CD4-positive, alpha-beta memory T cell (primary cell): ENCODE measurements around the gene PID1. TPM values are rescaled to one million over a fixed set of nuclear protein-coding genes. Genes with fewer than 3 reads are reported as not detected.

ENCODE experiments used
- CTCF ChIA-PET: fragments of 350-600 bp; sonication (Branson Sonifier 250); formaldehyde crosslinking; loops from one replicate; lab custom pipeline; 2021; ENCODE audit warnings: inconsistent platforms; ENCODE audit not compliant: partially characterized antibody; lab: Charles Lee
- POLR2A ChIA-PET: fragments of 350-600 bp; sonication (Branson Sonifier 250); formaldehyde crosslinking; loops from one replicate; lab custom pipeline; 2021; ENCODE audit not compliant: partially characterized antibody; lab: Charles Lee
- DNase-seq, 5 donors: peaks; one replicate each; pipeline versions ENCODE4 v3.0.0 to v3.0.0-alpha.2; 2020 to 2022; ENCODE audit warnings: mixed read lengths in 1 of 5
- H3K27ac ChIP-seq: one replicate; pipeline ENCODE4 v1.7.0; 2013; ENCODE audit warnings: low read depth, low read length
- H3K27me3 ChIP-seq: 2 replicates; pipeline ENCODE4 v1.7.0; 2013; ENCODE audit warnings: mild to moderate bottlenecking, low read length, moderate library complexity; ENCODE audit not compliant: insufficient read depth
- H3K36me3 ChIP-seq: 2 replicates; pipeline ENCODE4 v1.7.0; 2013; ENCODE audit warnings: mild to moderate bottlenecking, low read length, moderate library complexity; ENCODE audit not compliant: insufficient read depth
- H3K4me1 ChIP-seq: 2 replicates; pipeline ENCODE4 v1.7.0; 2013; ENCODE audit warnings: mild to moderate bottlenecking, low read length, moderate library complexity; ENCODE audit not compliant: insufficient read depth
- H3K4me3 ChIP-seq, 2 donors: one replicate each; pipeline ENCODE4 v1.7.0; 2013; ENCODE audit warnings: low read length in 2 of 2, mild to moderate bottlenecking in 1 of 2
- H3K9me3 ChIP-seq, 2 donors: one replicate each; pipeline ENCODE4 v1.7.0; 2013; ENCODE audit warnings: low read length in 2 of 2, control low read depth in 1 of 2; ENCODE audit not compliant: control insufficient read depth in 1 of 2
- H3K27ac Mint-ChIP-seq, 7 donors: one replicate each; pipeline ENCODE4 v1.8.0; 2020 to 2021; ENCODE audit warnings: mixed read lengths in 7 of 7, mild to moderate bottlenecking in 6 of 7, inconsistent platforms in 3 of 7, moderate library complexity in 3 of 7
- H3K27me3 Mint-ChIP-seq, 2 donors: one replicate each; pipeline ENCODE4 v1.8.0; 2020 to 2021; ENCODE audit warnings: mixed read lengths in 2 of 2
- H3K36me3 Mint-ChIP-seq, 2 donors: one replicate each; pipeline ENCODE4 v1.8.0; 2020 to 2021; ENCODE audit warnings: mixed read lengths in 2 of 2, inconsistent platforms in 1 of 2, mild to moderate bottlenecking in 1 of 2
- H3K4me1 Mint-ChIP-seq, 4 donors: one replicate each; pipeline ENCODE4 v1.8.0; 2020 to 2021; ENCODE audit warnings: mixed read lengths in 4 of 4, mild to moderate bottlenecking in 1 of 4
- H3K4me3 Mint-ChIP-seq, 8 donors: one replicate each; pipeline ENCODE4 v1.8.0; 2020 to 2021; ENCODE audit warnings: mixed read lengths in 8 of 8, mild to moderate bottlenecking in 7 of 8, moderate library complexity in 6 of 8, inconsistent platforms in 3 of 8
- H3K9me3 Mint-ChIP-seq, 8 donors: one replicate each; pipeline ENCODE4 v1.8.0; 2020 to 2021; ENCODE audit warnings: mixed read lengths in 8 of 8, mild to moderate bottlenecking in 5 of 8, inconsistent platforms in 3 of 8, moderate library complexity in 1 of 8
- intact Hi-C: fragments of 100-400 bp; cut with micrococcal nuclease; formaldehyde crosslinking; loops from one replicate; pipeline ENCODE4 v1.15.1; 2023
- polyA plus RNA-seq, 2 donors: library from polyadenylated mRNA; unstranded; fragments of 300-500 nt; fragmentation: Illumina TruSeq; gene quantifications; one replicate each; pipeline ENCODE4 v1.2.3, GENCODE V29; 2021
- total RNA-seq, 2 experiments: library from RNA; stranded (reverse); gene quantifications; one replicate each; pipeline ENCODE4 v1.2.3, GENCODE V29; 2021

Gene PID1
- total and polyA plus RNA-seq, 4 experiments from 2014 or later = 0.47 to 0.55 TPM; not detected in 2

- ChIA-PET POLR2A (no interaction called here), CTCF (no interaction called here)
- no peaks in the 10 kb centered on the region for H3K27me3 Mint-ChIP-seq
- no peak for DNase-seq
- H3K36me3 ChIP-seq = no peaks in the 10 kb centered on the region
- H3K36me3 Mint-ChIP-seq = no peaks in the 10 kb centered on the region
- H3K27ac ChIP-seq = no peak overlapping the region
- no peaks in the 10 kb centered on the region for H3K4me1 ChIP-seq
- peaks cover 0 to 4% (median under 1%) of the 10 kb centered on the region in 8 donors for H3K9me3 Mint-ChIP-seq
- no peaks in the 10 kb centered on the region for H3K4me1 Mint-ChIP-seq
- H3K27me3 ChIP-seq = no peaks in the 10 kb centered on the region
- H3K4me3 ChIP-seq = no peak overlapping the region
- no peak overlapping the region for H3K4me3 Mint-ChIP-seq
- H3K9me3 ChIP-seq = no peaks in the 10 kb centered on the region
- intact Hi-C loops = no loop called here
- no peak overlapping the region for H3K27ac Mint-ChIP-seq
Observed at GRCh38 chr2:229231885-229232284, 39.2 kb downstream of the PID1 start.

GRCh38 chr2:229231328-229231868 lies 39.7 kb downstream of the PID1 start:
- CTCF ChIA-PET = no interaction called here
- no peaks in the 10 kb centered on the region for H3K36me3 ChIP-seq

DNA sequence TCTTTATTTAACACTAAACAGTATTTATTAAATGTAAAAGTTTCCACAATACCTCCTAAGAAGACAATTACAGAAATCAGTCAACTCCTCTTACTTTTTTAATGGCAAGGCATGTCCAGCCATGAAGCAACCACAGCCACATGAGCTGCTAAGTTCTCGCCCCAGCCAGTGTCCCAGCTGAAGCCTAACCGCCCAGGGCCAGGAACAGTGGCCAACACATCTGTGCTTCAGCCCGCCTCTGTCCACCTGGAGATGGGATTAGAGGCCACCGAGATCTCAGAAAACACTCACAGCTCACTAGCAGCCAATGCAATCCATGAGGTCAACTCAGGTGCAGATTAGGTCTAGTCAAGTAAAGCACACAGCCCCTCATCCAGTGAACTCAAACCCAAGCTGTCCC lies 40.2 kb downstream of the PID1 start:
- H3K36me3 ChIP-seq = no peaks in the 10 kb centered on the region
- H3K9me3 Mint-ChIP-seq = peaks cover 0 to 4% (median 2%) of the 10 kb centered on the region in 8 donors
- H3K4me3 ChIP-seq = no peak overlapping the region
- no peak overlapping the region for H3K27ac Mint-ChIP-seq
- no peaks in the 10 kb centered on the region for H3K36me3 Mint-ChIP-seq
- POLR2A ChIA-PET = no interaction called here
- CTCF ChIA-PET = no interaction called here
- H3K27me3 Mint-ChIP-seq = no peaks in the 10 kb centered on the region
- no peaks in the 10 kb centered on the region for H3K9me3 ChIP-seq
- H3K4me1 ChIP-seq = no peaks in the 10 kb centered on the region
- no peak for DNase-seq
- no peaks in the 10 kb centered on the region for H3K27me3 ChIP-seq
- intact Hi-C loops = no loop called here
- H3K4me3 Mint-ChIP-seq = no peak overlapping the region
- no peaks in the 10 kb centered on the region for H3K4me1 Mint-ChIP-seq
- H3K27ac ChIP-seq = no peak overlapping the region

More at GRCh38 chr2:229231328-229231868, 39.7 kb downstream of the PID1 start:
- Histone ChIP-seq H3K4me3 (no peak overlapping the region), H3K4me1 (no peaks in the 10 kb centered on the region), H3K27ac (no peak overlapping the region), H3K27me3 (no peaks in the 10 kb centered on the region), H3K9me3 (no peaks in the 10 kb centered on the region)
- Mint-ChIP-seq H3K4me3 (no peak overlapping the region), H3K27me3 (no peaks in the 10 kb centered on the region), H3K27ac (no peak overlapping the region), H3K9me3 (peaks cover 0 to 4% (median under 1%) of the 10 kb centered on the region in 8 donors), H3K36me3 (no peaks in the 10 kb centered on the region), H3K4me1 (no peaks in the 10 kb centered on the region)
- POLR2A ChIA-PET = no interaction called here
- intact Hi-C loops = no loop called here
- DNase-seq = no peak

DNA sequence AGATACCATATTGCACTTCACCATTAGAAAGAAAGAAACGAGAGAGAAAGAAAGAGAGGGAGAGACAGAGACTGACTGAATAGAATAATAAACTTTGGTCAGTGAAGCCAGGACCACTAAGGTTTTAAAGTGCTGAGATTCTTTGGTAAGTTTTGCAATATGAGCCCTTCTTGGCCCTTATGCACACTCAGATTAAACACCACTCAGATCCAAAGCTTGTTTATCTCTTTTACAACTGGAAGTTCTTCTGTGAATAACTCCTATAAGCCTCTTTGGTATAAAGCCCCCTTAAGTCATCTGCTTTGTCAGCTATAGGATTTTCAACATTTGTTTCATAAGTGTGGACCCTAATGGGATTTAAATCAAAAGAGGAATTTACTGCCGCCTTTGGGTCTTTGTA lies 40.8 kb downstream of the PID1 start:
- Histone ChIP-seq H3K27me3 (no peaks in the 10 kb centered on the region), H3K27ac (no peak overlapping the region), H3K4me3 (no peak overlapping the region), H3K36me3 (no peaks in the 10 kb centered on the region), H3K4me1 (no peaks in the 10 kb centered on the region), H3K9me3 (no peaks in the 10 kb centered on the region)
- DNase-seq = no peak
- ChIA-PET POLR2A (no interaction called here), CTCF (no interaction called here)
- Mint-ChIP-seq H3K9me3 (peaks cover 0 to 4% (median under 1%) of the 10 kb centered on the region in 8 donors), H3K27ac (no peak overlapping the region), H3K4me1 (no peaks in the 10 kb centered on the region), H3K4me3 (no peak overlapping the region), H3K36me3 (no peaks in the 10 kb centered on the region), H3K27me3 (no peaks in the 10 kb centered on the region)
- intact Hi-C loops = no loop called here

GRCh38 chr2:229226382-229226781 lies 44.7 kb downstream of the PID1 start:
- H3K27me3 Mint-ChIP-seq = no peaks in the 10 kb centered on the region
- intact Hi-C loops = no loop called here
- Histone ChIP-seq H3K4me1 (no peaks in the 10 kb centered on the region), H3K27ac (no peak overlapping the region), H3K36me3 (no peaks in the 10 kb centered on the region), H3K27me3 (no peaks in the 10 kb centered on the region), H3K9me3 (no peaks in the 10 kb centered on the region), H3K4me3 (no peak overlapping the region)
- POLR2A ChIA-PET = no interaction called here
- no peak for DNase-seq
- CTCF ChIA-PET = no interaction called here
- H3K4me1 Mint-ChIP-seq = no peaks in the 10 kb centered on the region
- H3K9me3 Mint-ChIP-seq = peaks cover 0 to 7% (median under 1%) of the 10 kb centered on the region in 8 donors
- H3K36me3 Mint-ChIP-seq = no peaks in the 10 kb centered on the region
- no peak overlapping the region for H3K4me3 Mint-ChIP-seq
- no peak overlapping the region for H3K27ac Mint-ChIP-seq

GRCh38 chr2:229223107-229223506 lies 48.0 kb downstream of the PID1 start:
- POLR2A ChIA-PET = no interaction called here
- no peaks in the 10 kb centered on the region for H3K9me3 ChIP-seq
- Mint-ChIP-seq H3K4me3 (no peak overlapping the region), H3K27ac (no peak overlapping the region), H3K36me3 (no peaks in the 10 kb centered on the region), H3K9me3 (peaks cover 0 to 10% (median 2%) of the 10 kb centered on the region in 8 donors), H3K4me1 (no peaks in the 10 kb centered on the region), H3K27me3 (no peaks in the 10 kb centered on the region)
- no peaks in the 10 kb centered on the region for H3K27me3 ChIP-seq
- CTCF ChIA-PET = no interaction called here
- no peaks in the 10 kb centered on the region for H3K36me3 ChIP-seq
- H3K4me1 ChIP-seq = no peaks in the 10 kb centered on the region
- no peak overlapping the region for H3K27ac ChIP-seq
- no peak overlapping the region for H3K4me3 ChIP-seq
- no peak for DNase-seq
- intact Hi-C loops = no loop called here

DNA sequence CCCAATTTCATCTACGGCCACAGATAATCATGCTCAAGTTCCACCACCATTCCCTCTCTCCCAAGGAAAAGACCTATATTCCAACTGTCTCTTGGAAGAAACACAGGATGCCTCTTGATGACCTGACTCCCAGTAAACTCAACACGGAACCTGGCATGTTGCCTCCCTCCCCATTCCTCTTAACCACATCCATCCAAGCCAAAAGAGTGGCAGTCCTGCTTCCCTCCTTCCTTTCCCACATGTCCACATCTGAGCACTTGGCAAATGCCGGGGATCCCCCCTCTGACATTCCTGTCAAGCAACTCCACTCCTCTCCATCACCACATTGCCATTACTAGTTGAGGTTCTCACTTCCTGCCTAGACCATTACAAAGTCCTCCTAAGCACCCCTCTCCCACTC lies 49.4 kb downstream of the PID1 start:
- Mint-ChIP-seq H3K4me3 (no peak overlapping the region), H3K36me3 (no peaks in the 10 kb centered on the region), H3K27me3 (no peaks in the 10 kb centered on the region), H3K27ac (no peak overlapping the region), H3K9me3 (peaks cover 0 to 10% (median 2%) of the 10 kb centered on the region in 8 donors), H3K4me1 (no peaks in the 10 kb centered on the region)
- intact Hi-C loops = no loop called here
- no peaks in the 10 kb centered on the region for H3K4me1 ChIP-seq
- DNase-seq = no peak
- no peak overlapping the region for H3K4me3 ChIP-seq
- POLR2A ChIA-PET = no interaction called here
- H3K9me3 ChIP-seq = no peaks in the 10 kb centered on the region
- CTCF ChIA-PET = no interaction called here
- no peaks in the 10 kb centered on the region for H3K36me3 ChIP-seq
- H3K27me3 ChIP-seq = no peaks in the 10 kb centered on the region
- H3K27ac ChIP-seq = no peak overlapping the region

DNA sequence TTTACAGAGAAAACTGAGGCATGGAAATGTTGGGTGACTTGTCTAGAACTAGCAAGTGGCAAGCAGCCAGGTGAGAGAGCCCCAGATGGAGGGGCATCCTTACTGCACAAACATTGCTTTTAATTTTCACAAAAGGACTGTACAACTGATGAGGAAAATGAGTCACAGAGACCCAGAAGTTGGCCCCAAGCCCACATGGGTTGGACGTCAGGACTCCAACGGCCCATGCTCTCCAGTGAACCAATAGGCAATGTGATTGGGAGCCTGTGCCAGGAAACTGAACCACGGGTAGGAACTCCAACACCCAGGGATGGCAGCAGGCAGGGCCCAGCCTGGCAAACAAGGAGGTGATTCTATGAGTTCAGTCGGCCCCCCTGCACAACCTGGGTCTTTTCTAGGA lies 50.8 kb downstream of the PID1 start:
- Mint-ChIP-seq H3K9me3 (peaks cover 0 to 10% (median 2%) of the 10 kb centered on the region in 8 donors), H3K27me3 (no peaks in the 10 kb centered on the region), H3K36me3 (no peaks in the 10 kb centered on the region), H3K4me1 (no peaks in the 10 kb centered on the region), H3K4me3 (no peak overlapping the region), H3K27ac (no peak overlapping the region)
- Histone ChIP-seq H3K9me3 (no peaks in the 10 kb centered on the region), H3K4me3 (no peak overlapping the region), H3K36me3 (no peaks in the 10 kb centered on the region), H3K4me1 (no peaks in the 10 kb centered on the region), H3K27me3 (no peaks in the 10 kb centered on the region), H3K27ac (no peak overlapping the region)
- ChIA-PET POLR2A (no interaction called here), CTCF (no interaction called here)
- intact Hi-C loops = no loop called here
- no peak for DNase-seq
